K562 (cell line): ENCODE data around the gene CACNA1I. TPM values are rescaled to one million over a fixed set of nuclear protein-coding genes. Genes with fewer than 3 reads are reported as not detected.

Experiments used
- ETV1 ChIP-seq: fragments of 450-650 bp; conservative IDR thresholded peaks from 2 replicates; pipeline ENCODE4 v1.6.1; 2016; ENCODE audit warnings: missing genetic modification characterization, control low read depth, low read depth, missing compliant biosample characterization
- HLTF ChIP-seq: fragments of 450-650 bp; IDR thresholded peaks from 2 replicates; pipeline ENCODE4 v1.6.1; 2016
- NFRKB ChIP-seq: fragments of 450-650 bp; IDR thresholded peaks from 2 replicates; pipeline ENCODE4 v1.6.1; 2016; ENCODE audit warnings: low read depth
- PHTF2 ChIP-seq: fragments of 250-450 bp; sonication (Bioruptor Pico); IDR thresholded peaks from 2 replicates; pipeline ENCODE4 v1.5.0; 2021; ENCODE audit warnings: mild to moderate bottlenecking
- RBM25 ChIP-seq: fragments of 200-400 bp; formaldehyde crosslinking; IDR thresholded peaks from 2 replicates; pipeline ENCODE4 v1.6.1; 2018; ENCODE audit warnings: low read length, low read depth, moderate library complexity; ENCODE audit not compliant: severe bottlenecking
- SMAD2 ChIP-seq: fragments of 150-350 bp; IDR thresholded peaks from 2 replicates; pipeline ENCODE4 v1.6.1; 2014; ENCODE audit warnings: low read depth, mild to moderate bottlenecking, low read length
- SMARCA4 ChIP-seq: fragments of 450-650 bp; IDR thresholded peaks from 2 replicates; pipeline ENCODE4 v1.6.1; 2016
- TCF3 ChIP-seq: sonication (generic); formaldehyde crosslinking; IDR thresholded peaks from 2 replicates; pipeline ENCODE4 v1.4.0; 2020; ENCODE audit warnings: mild to moderate bottlenecking, missing genetic modification reagents
- TEAD4 ChIP-seq, 2 experiments: sonication (generic) in 1 of 2; formaldehyde crosslinking in 1 of 2; IDR thresholded peaks; 2 replicates each; pipeline versions ENCODE4 v1.6.1 to v1.8.0; 2012 to 2022; ENCODE audit warnings: borderline replicate concordance in 1 of 2, inconsistent platforms in 1 of 2, low read length in 1 of 2, mild to moderate bottlenecking in 1 of 2, missing genetic modification reagents in 1 of 2
- U2AF2 ChIP-seq: fragments of 200-400 bp; formaldehyde crosslinking; optimal IDR thresholded peaks from 2 replicates; pipeline ENCODE3; 2017; ENCODE audit warnings: low read depth, mild to moderate bottlenecking, low read length
- ZBTB17 ChIP-seq: fragments of 450-650 bp; formaldehyde crosslinking; IDR thresholded peaks from 2 replicates; pipeline ENCODE4 v1.4.0; 2020; ENCODE audit warnings: mild to moderate bottlenecking
- ZEB2 ChIP-seq: fragments of 450-650 bp; IDR thresholded peaks from 2 replicates; pipeline ENCODE4 v1.6.1; 2016
- ZKSCAN3 ChIP-seq: fragments of 250-450 bp; sonication (Bioruptor Pico); IDR thresholded peaks from 2 replicates; pipeline ENCODE4 v1.4.0; 2020
- ZNF133 ChIP-seq: fragments of 250-450 bp; sonication (Bioruptor Pico); IDR thresholded peaks from 2 replicates; pipeline ENCODE4 v1.4.0; 2020; ENCODE audit warnings: mild to moderate bottlenecking
- ZNF174 ChIP-seq: fragments of 250-450 bp; sonication (Bioruptor Pico); IDR thresholded peaks from 2 replicates; pipeline ENCODE4 v1.4.0; 2020; ENCODE audit warnings: mild to moderate bottlenecking
- polyA plus RNA-seq, 8 experiments: library from polyadenylated mRNA; depleted of rRNA in 4 of 8; stranded (reverse) in 5 of 8; unstranded in 3 of 8; fragments of >200 nt; fragmentation: Nextera tagmentation in 2 of 8; fragmentation: Illumina TruSeq in 1 of 8; extraction: Ambion mirVana in 2 of 8; extraction: Trizol in 1 of 8; gene quantifications; 2 replicates each; pipeline versions ENCODE4 v1.2.1 to v1.2.3, GENCODE V29; 2011 to 2014; ENCODE audit warnings: inconsistent platforms in 1 of 8, missing spikeins in 1 of 8
- total RNA-seq, 7 experiments: library from RNA; depleted of rRNA in 6 of 7; stranded (reverse); fragments of >200 nt in 6 of 7; fragmentation: Illumina TruSeq in 2 of 7; extraction: Trizol in 2 of 7; gene quantifications; 2 replicates each; pipeline versions ENCODE4 v1.2.1 to v1.2.3, GENCODE V29; 2011 to 2021; ENCODE audit warnings: low replicate concordance in 1 of 7
- TF ChIP-seq, protein P1 (sequence below): sonication (generic); formaldehyde crosslinking; IDR thresholded peaks from 2 replicates; pipeline ENCODE4 v1.8.0; 2022; ENCODE audit warnings: mild to moderate bottlenecking, missing genetic modification reagents, borderline replicate concordance
- TF ChIP-seq, protein P2 (sequence below): fragments of 450-650 bp; IDR thresholded peaks from 2 replicates; pipeline ENCODE4 v1.6.1; 2017; ENCODE audit warnings: antibody characterized with exemption, mild to moderate bottlenecking
- TF ChIP-seq, protein P3 (sequence below), 3 experiments: fragments of 200-800 bp in 1 of 3; fragments of 250-450 bp in 1 of 3; fragments of 450-650 bp in 1 of 3; sonication (Bioruptor Pico) in 1 of 3; sonication (Bioruptor generic) in 1 of 3; formaldehyde crosslinking in 1 of 3; IDR thresholded peaks; 2 replicates each; pipeline versions ENCODE4 v1.6.1 to v1.8.0; 2016 to 2022; ENCODE audit warnings: mild to moderate bottlenecking in 2 of 3, missing genetic modification characterization in 2 of 3, missing compliant biosample characterization in 1 of 3, moderate library complexity in 1 of 3

Gene CACNA1I
- total and polyA plus RNA-seq, 9 of the 15 experiments (the other 6 are each of a cell fraction or from before 2014, with no cell fraction given): 0.01 to 0.79 (median 0.32) TPM; not detected in 1

DNA sequence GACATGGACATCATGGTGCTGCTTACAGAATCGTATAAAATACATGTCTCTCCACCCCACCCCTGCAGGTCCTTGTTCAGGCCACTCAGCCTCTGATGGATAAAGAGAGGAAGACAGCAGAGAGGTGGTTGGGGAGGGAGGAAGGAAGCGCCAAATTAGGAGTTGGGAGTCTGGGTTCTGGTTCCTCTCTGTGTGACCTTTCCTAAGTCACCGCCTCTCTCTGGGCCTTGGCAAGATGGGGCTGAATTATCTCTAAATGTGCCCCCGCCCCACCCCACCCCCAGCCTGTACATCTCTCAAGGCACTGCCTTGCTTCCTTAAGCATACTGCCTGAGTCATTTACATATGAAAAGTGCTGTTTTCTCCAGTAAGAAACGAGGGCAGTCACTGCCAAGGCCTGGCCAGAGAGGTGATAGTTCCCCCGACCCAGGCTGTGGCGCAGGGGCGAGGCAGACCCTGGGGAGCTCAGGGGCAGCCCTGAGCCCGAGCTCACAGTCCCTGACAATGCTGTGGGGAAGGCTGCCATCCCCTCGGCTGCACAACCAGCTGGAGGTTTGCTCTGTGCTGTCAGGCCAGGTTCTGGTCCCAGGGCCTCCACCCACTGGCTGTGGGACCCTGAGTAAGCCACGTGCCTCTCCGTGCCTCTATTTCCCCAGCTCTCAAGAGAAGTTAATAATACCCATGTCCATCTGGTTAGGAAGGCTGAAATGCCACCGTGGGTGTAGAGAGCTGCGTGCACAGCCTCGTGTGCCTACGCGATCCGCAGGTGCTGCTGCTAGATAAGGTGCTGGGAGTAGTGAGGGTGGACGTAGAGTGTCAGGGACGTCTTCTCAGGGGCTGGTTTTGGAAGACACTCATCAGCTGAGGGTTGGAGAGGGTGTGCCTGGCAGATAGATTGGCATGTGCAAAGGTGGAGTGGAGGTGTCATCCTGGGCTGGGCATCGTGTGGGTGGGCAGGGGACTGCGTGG lies 55.3 kb downstream of the CACNA1I start (continued):
- TF ChIP-seq, protein P1, sequence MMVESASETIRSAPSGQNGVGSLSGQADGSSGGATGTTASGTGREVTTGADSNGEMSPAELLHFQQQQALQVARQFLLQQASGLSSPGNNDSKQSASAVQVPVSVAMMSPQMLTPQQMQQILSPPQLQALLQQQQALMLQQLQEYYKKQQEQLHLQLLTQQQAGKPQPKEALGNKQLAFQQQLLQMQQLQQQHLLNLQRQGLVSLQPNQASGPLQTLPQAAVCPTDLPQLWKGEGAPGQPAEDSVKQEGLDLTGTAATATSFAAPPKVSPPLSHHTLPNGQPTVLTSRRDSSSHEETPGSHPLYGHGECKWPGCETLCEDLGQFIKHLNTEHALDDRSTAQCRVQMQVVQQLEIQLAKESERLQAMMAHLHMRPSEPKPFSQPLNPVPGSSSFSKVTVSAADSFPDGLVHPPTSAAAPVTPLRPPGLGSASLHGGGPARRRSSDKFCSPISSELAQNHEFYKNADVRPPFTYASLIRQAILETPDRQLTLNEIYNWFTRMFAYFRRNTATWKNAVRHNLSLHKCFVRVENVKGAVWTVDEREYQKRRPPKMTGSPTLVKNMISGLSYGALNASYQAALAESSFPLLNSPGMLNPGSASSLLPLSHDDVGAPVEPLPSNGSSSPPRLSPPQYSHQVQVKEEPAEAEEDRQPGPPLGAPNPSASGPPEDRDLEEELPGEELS (CRISPR knock-in tag): 0 out of 2 replicates have a peak, but pooled peaks have one; percentile 17
- TF ChIP-seq ZBTB17 (CRISPR knock-in tag) (no peak), ZNF133 (CRISPR knock-in tag) (no peak), HLTF (no peak), NFRKB (no peak), U2AF2 (no peak), TEAD4 (IDR thresholded peaks at IDR 0.05; ENCODE audit: low read length) (peak; percentile 86), TEAD4 (CRISPR knock-in tag; IDR thresholded peaks at IDR 0.05; ENCODE audit: borderline replicate concordance) (no peak), RBM25 (no peak), ZKSCAN3 (CRISPR knock-in tag) (no peak), SMAD2 (no peak), ZNF174 (CRISPR knock-in tag) (no peak), TCF3 (CRISPR knock-in tag) (peak; percentile 95), SMARCA4 (peak; percentile 83), ETV1 (tag) (no peak), PHTF2 (CRISPR knock-in tag) (no peak), ZEB2 (peak; percentile 50; the same call in 1 of the 2 replicates)
- TF ChIP-seq, protein P2, sequence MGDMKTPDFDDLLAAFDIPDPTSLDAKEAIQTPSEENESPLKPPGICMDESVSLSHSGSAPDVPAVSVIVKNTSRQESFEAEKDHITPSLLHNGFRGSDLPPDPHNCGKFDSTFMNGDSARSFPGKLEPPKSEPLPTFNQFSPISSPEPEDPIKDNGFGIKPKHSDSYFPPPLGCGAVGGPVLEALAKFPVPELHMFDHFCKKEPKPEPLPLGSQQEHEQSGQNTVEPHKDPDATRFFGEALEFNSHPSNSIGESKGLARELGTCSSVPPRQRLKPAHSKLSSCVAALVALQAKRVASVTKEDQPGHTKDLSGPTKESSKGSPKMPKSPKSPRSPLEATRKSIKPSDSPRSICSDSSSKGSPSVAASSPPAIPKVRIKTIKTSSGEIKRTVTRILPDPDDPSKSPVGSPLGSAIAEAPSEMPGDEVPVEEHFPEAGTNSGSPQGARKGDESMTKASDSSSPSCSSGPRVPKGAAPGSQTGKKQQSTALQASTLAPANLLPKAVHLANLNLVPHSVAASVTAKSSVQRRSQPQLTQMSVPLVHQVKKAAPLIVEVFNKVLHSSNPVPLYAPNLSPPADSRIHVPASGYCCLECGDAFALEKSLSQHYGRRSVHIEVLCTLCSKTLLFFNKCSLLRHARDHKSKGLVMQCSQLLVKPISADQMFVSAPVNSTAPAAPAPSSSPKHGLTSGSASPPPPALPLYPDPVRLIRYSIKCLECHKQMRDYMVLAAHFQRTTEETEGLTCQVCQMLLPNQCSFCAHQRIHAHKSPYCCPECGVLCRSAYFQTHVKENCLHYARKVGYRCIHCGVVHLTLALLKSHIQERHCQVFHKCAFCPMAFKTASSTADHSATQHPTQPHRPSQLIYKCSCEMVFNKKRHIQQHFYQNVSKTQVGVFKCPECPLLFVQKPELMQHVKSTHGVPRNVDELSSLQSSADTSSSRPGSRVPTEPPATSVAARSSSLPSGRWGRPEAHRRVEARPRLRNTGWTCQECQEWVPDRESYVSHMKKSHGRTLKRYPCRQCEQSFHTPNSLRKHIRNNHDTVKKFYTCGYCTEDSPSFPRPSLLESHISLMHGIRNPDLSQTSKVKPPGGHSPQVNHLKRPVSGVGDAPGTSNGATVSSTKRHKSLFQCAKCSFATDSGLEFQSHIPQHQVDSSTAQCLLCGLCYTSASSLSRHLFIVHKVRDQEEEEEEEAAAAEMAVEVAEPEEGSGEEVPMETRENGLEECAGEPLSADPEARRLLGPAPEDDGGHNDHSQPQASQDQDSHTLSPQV: peak; percentile 93
- TF ChIP-seq, protein P3, sequence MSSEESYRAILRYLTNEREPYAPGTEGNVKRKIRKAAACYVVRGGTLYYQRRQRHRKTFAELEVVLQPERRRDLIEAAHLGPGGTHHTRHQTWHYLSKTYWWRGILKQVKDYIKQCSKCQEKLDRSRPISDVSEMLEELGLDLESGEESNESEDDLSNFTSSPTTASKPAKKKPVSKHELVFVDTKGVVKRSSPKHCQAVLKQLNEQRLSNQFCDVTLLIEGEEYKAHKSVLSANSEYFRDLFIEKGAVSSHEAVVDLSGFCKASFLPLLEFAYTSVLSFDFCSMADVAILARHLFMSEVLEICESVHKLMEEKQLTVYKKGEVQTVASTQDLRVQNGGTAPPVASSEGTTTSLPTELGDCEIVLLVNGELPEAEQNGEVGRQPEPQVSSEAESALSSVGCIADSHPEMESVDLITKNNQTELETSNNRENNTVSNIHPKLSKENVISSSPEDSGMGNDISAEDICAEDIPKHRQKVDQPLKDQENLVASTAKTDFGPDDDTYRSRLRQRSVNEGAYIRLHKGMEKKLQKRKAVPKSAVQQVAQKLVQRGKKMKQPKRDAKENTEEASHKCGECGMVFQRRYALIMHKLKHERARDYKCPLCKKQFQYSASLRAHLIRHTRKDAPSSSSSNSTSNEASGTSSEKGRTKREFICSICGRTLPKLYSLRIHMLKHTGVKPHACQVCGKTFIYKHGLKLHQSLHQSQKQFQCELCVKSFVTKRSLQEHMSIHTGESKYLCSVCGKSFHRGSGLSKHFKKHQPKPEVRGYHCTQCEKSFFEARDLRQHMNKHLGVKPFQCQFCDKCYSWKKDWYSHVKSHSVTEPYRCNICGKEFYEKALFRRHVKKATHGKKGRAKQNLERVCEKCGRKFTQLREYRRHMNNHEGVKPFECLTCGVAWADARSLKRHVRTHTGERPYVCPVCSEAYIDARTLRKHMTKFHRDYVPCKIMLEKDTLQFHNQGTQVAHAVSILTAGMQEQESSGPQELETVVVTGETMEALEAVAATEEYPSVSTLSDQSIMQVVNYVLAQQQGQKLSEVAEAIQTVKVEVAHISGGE (CRISPR knock-in tag; IDR thresholded peaks at IDR 0.05): 0 out of 6 replicates have a peak, but pooled peaks of 1 of the 3 experiments have one; percentile 36
